Myometrial cell (primary cell): Measurements from ENCODE around the gene LCN10. TPM values are rescaled to one million over a fixed set of nuclear protein-coding genes. Genes with fewer than 3 reads are reported as not detected.

Experiments used
- total RNA-seq: library from RNA; depleted of rRNA; stranded (reverse); fragments of >200 nt; gene quantifications from 2 replicates; pipeline ENCODE4 v1.2.3, GENCODE V29; 2015

The LCN10 gene
- total RNA-seq, result not detected in 2 replicates

GRCh38 chr9:136742591-136743391 is at the start of gene LCN10:
Gene LCN10 (minus strand): TSS chr9:136742940. CDS start chr9:136742903, 37 bp downstream.

GRCh38 chr9:136790640-136791515 is 48.1 kb upstream of the LCN10 start, which contains the start of gene TMEM141:
Gene TMEM141 (plus strand): TSS chr9:136791344. CDS start chr9:136791371, 27 bp downstream.

GRCh38 chr9:136764301-136764891 is 21.7 kb upstream of the LCN10 start, which contains the start of gene LCN15:
Gene LCN15 (minus strand): TSS chr9:136764518. CDS start chr9:136764488, 30 bp downstream.

GRCh38 chr9:136748201-136748600 is 5.5 kb upstream of the LCN10 start, which contains the start of gene LCN6:
Gene LCN6 (minus strand): TSS chr9:136748525. CDS start chr9:136748483, 42 bp downstream.

GRCh38 chr9:136711751-136712689 is 30.7 kb downstream of the LCN10 start, which contains the start of gene DIPK1B:
Gene DIPK1B (plus strand): TSS chr9:136712572. CDS start chr9:136712666, 94 bp downstream.

Other genes with a start within 250 kb of the LCN10 start
- gene NOTCH1, start 196.9 kb downstream of the LCN10 start, total RNA-seq, result 12.9 and 14.4 TPM in 2 replicates
- 18.7 and 19.3 TPM in 2 replicates for gene EGFL7, start 80.0 kb downstream of the LCN10 start, total RNA-seq
- gene AGPAT2, start 55.5 kb downstream of the LCN10 start, total RNA-seq, result 64.7 and 73.2 TPM in 2 replicates
- gene DIPK1B, start 30.4 kb downstream of the LCN10 start, total RNA-seq, result 0.86 TPM in 1 of 2 replicates, not detected in the other
- not detected in 2 replicates for gene LCN6, start 5.6 kb upstream of the LCN10 start, total RNA-seq
- gene LCN8, start 15.3 kb upstream of the LCN10 start, total RNA-seq, result not detected in 2 replicates
- gene LCN15, start 21.6 kb upstream of the LCN10 start, total RNA-seq, result not detected in 2 replicates
- 84.2 and 107 TPM in 2 replicates for gene TMEM141, start 48.4 kb upstream of the LCN10 start, total RNA-seq
- gene CCDC183, start 53.4 kb upstream of the LCN10 start, total RNA-seq, result under 0.01 TPM in 1 of 2 replicates, not detected in the other
- 93.4 and 94.1 TPM in 2 replicates for gene RABL6, start 65.0 kb upstream of the LCN10 start, total RNA-seq
- gene AJM1, start 99.5 kb upstream of the LCN10 start, total RNA-seq, result 1.4 TPM in 1 of 2 replicates, not detected in the other
- 116 and 117 TPM in 2 replicates for gene PHPT1, start 106.5 kb upstream of the LCN10 start, total RNA-seq
- gene MAMDC4, start 109.4 kb upstream of the LCN10 start, total RNA-seq, result 0.71 and 1.4 TPM in 2 replicates
- gene EDF1, start 123.4 kb upstream of the LCN10 start, total RNA-seq, result 389 and 408 TPM in 2 replicates
- 10.3 and 13.5 TPM in 2 replicates for gene TRAF2, start 143.6 kb upstream of the LCN10 start, total RNA-seq
- 150 and 202 TPM in 2 replicates for gene FBXW5, start 201.8 kb upstream of the LCN10 start, total RNA-seq
- gene C8G, start 202.3 kb upstream of the LCN10 start, total RNA-seq, result not detected in 2 replicates
- not detected in 2 replicates for gene LCN12, start 209.3 kb upstream of the LCN10 start, total RNA-seq
- gene PTGDS, start 234.6 kb upstream of the LCN10 start, total RNA-seq, result 16.1 and 28.3 TPM in 2 replicates
- 0.29 and 0.35 TPM in 2 replicates for gene LCNL1, start 240.1 kb upstream of the LCN10 start, total RNA-seq
- gene PAXX, start 249.5 kb upstream of the LCN10 start, total RNA-seq, result 38.8 and 45.3 TPM in 2 replicates